ENCODE data around the gene SLC6A19. TPM values are rescaled to one million over a fixed set of nuclear protein-coding genes. Genes with fewer than 3 reads are reported as not detected.

SLC6A19 gene
- total RNA-seq, 1 experiment from 2014 or later = not detected

DNA sequence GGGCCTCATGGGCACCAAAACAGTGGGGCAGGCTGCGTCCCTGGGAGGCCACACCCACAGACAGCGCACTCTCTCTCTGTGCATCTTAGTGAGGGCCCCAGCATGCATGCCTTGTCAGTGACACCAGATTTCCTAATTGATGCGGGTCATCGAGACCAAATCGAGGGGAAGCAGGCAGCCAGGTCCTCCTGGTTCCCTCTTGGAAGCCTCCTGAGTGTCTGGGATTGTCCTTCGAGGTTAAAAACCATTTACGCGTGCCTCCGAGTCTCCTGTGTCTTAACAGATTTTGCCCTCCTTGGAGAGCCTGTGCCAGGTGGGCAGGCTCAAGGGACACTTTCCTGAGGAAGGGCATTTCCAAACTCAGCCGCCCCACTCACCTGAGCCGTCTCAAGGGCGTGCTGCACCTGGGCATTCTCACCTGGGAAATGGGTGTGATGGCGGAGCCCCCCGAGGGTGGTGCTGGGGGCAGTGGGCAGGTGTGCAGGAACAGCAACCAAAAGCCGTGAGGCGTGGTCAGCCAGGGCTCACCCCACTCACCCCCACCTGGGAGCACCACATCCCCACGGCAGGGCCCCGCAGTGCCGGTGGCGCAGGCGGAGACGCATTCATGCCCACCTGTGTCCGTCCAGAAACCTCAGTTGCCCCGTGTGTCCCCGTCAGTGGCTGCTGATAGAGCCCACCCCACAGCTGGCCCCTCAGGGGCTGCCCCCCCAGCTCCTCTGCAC, 2.7 kb downstream of the SLC6A19 start:
- Histone ChIP-seq H3K9me2 (replicated peaks; ENCODE audit: low read length) (no peaks in the 10 kb centered on the region), H3K36me3 (ENCODE audit: low read depth, low read length) (no peaks in the 10 kb centered on the region), H4K20me1 (ENCODE audit: low read length) (no peaks in the 10 kb centered on the region), H3K4me1 (ENCODE audit: insufficient read depth, low read length) (no peaks in the 10 kb centered on the region), H3K9me3 (ENCODE audit: low read length) (no peaks in the 10 kb centered on the region), H3F3A (ENCODE audit: low read length, unreplicated experiment) (no peaks in the 10 kb centered on the region), H2AFZ (ENCODE audit: low read length) (no peak overlapping the region), H3K27ac (ENCODE audit: low read length) (no peak overlapping the region), H3K27me3 (ENCODE audit: low read length) (peaks cover 25% of the 10 kb centered on the region), H3K79me2 (ENCODE audit: low read length) (no peaks in the 10 kb centered on the region), H3K4me2 (ENCODE audit: low read length) (no peak overlapping the region), H3K9ac (ENCODE audit: low read length) (no peak overlapping the region), H3K4me3 (ENCODE audit: low read length) (no peak overlapping the region)
- ATAC-seq = no peak
- TF ChIP-seq EZH2phosphoT487 (IDR thresholded peaks at IDR 0.05; ENCODE audit: borderline replicate concordance, low read length) (no peak), EZH2 (IDR thresholded peaks at IDR 0.05; ENCODE audit: low read length, unreplicated experiment) (no peak)
- TF ChIP-seq, protein P1, sequence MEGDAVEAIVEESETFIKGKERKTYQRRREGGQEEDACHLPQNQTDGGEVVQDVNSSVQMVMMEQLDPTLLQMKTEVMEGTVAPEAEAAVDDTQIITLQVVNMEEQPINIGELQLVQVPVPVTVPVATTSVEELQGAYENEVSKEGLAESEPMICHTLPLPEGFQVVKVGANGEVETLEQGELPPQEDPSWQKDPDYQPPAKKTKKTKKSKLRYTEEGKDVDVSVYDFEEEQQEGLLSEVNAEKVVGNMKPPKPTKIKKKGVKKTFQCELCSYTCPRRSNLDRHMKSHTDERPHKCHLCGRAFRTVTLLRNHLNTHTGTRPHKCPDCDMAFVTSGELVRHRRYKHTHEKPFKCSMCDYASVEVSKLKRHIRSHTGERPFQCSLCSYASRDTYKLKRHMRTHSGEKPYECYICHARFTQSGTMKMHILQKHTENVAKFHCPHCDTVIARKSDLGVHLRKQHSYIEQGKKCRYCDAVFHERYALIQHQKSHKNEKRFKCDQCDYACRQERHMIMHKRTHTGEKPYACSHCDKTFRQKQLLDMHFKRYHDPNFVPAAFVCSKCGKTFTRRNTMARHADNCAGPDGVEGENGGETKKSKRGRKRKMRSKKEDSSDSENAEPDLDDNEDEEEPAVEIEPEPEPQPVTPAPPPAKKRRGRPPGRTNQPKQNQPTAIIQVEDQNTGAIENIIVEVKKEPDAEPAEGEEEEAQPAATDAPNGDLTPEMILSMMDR (conservative IDR thresholded peaks at IDR 0.05; ENCODE audit: low read depth, low read length) = no peak
- ChIA-PET POLR2A (ENCODE audit: unreplicated experiment) (no interaction called here), CTCF (interaction anchor here (0.5 to 1.1 kb wide), 3 partner anchors 30 to 441 kb away, joined by 3 to 7 read pairs (median 6); no protein-coding TSS in a partner anchor)
- no peak for DNase-seq
- BruUV-seq (replicated peaks) = no TSS peak
- intact Hi-C loops (cut with micrococcal nuclease) = no loop called here

DNA sequence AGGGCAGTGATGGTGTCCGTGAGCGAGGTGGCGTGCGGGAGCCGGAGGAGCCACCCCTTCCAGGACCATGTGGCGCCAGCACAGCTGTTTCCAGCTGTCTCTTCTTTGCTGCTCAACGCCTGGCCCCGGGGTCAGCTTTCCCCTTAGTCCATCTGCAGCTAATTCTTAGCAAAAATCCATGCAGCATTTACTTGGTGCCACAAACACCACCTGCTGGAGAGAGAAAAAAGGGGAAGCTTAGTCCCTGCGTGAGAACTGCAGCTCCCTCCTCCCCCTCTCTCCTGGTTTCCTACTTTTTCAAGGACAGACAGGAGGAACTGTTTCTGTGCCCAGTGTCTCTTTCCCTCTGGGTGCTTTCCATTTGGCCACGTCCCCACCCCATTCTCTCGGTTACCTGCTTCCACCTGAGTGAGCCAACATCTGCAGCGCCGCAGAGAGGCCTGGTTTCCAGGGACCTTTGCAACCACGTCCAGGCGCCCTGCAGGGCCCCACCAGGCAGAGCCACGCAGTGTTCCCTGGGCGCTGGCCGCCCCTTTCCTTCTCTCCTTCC, 3.4 kb downstream of the SLC6A19 start:
- peak; percentile 53 for ATAC-seq
- H3K27me3 ChIP-seq (ENCODE audit: low read length) = peaks cover 22% of the 10 kb centered on the region
- peak; percentile 44 for DNase-seq

More for the DNA sequence above, 3.4 kb downstream of the SLC6A19 start:
- H3K9me2 ChIP-seq (replicated peaks; ENCODE audit: low read length) = no peaks in the 10 kb centered on the region
- H3K4me2 ChIP-seq (ENCODE audit: low read length) = no peak overlapping the region
- no peak overlapping the region for H2AFZ ChIP-seq (ENCODE audit: low read length)
- H3F3A ChIP-seq (ENCODE audit: low read length, unreplicated experiment) = no peaks in the 10 kb centered on the region
- H3K36me3 ChIP-seq (ENCODE audit: low read depth, low read length) = no peaks in the 10 kb centered on the region
- no peaks in the 10 kb centered on the region for H3K9me3 ChIP-seq (ENCODE audit: low read length)
- no TSS peak for BruUV-seq (replicated peaks)
- intact Hi-C loops (cut with micrococcal nuclease) = no loop called here
- no peaks in the 10 kb centered on the region for H4K20me1 ChIP-seq (ENCODE audit: low read length)
- no peaks in the 10 kb centered on the region for H3K4me1 ChIP-seq (ENCODE audit: insufficient read depth, low read length)
- ChIA-PET POLR2A (ENCODE audit: unreplicated experiment) (no interaction called here), CTCF (interaction anchor here (0.5 to 1.1 kb wide), 3 partner anchors 31 to 440 kb away, joined by 3 to 7 read pairs (median 6); no protein-coding TSS in a partner anchor)
- no peak overlapping the region for H3K4me3 ChIP-seq (ENCODE audit: low read length)
- no peak overlapping the region for H3K9ac ChIP-seq (ENCODE audit: low read length)
- TF ChIP-seq EZH2phosphoT487 (IDR thresholded peaks at IDR 0.05; ENCODE audit: borderline replicate concordance, low read length) (no peak), EZH2 (IDR thresholded peaks at IDR 0.05; ENCODE audit: low read length, unreplicated experiment) (no peak)
- TF ChIP-seq, protein P1 (conservative IDR thresholded peaks at IDR 0.05; ENCODE audit: low read depth, low read length) = peak; percentile 52
- H3K27ac ChIP-seq (ENCODE audit: low read length) = no peak overlapping the region
- H3K79me2 ChIP-seq (ENCODE audit: low read length) = no peaks in the 10 kb centered on the region
